CD4-positive, alpha-beta memory T cell (primary cell): ENCODE data around the gene CEP112. TPM values are rescaled to one million over a fixed set of nuclear protein-coding genes. Genes with fewer than 3 reads are reported as not detected.

Experiments
- CTCF ChIA-PET: fragments of 350-600 bp; sonication (Branson Sonifier 250); formaldehyde crosslinking; loops from one replicate; lab custom pipeline; 2021; ENCODE audit warnings: inconsistent platforms; ENCODE audit not compliant: partially characterized antibody; lab: Charles Lee
- POLR2A ChIA-PET: fragments of 350-600 bp; sonication (Branson Sonifier 250); formaldehyde crosslinking; loops from one replicate; lab custom pipeline; 2021; ENCODE audit not compliant: partially characterized antibody; lab: Charles Lee
- DNase-seq, 5 donors: peaks; one replicate each; pipeline versions ENCODE4 v3.0.0 to v3.0.0-alpha.2; 2020 to 2022; ENCODE audit warnings: mixed read lengths in 1 of 5
- H3K27ac ChIP-seq: one replicate; pipeline ENCODE4 v1.7.0; 2013; ENCODE audit warnings: low read depth, low read length
- H3K27me3 ChIP-seq: 2 replicates; pipeline ENCODE4 v1.7.0; 2013; ENCODE audit warnings: mild to moderate bottlenecking, low read length, moderate library complexity; ENCODE audit not compliant: insufficient read depth
- H3K36me3 ChIP-seq: 2 replicates; pipeline ENCODE4 v1.7.0; 2013; ENCODE audit warnings: mild to moderate bottlenecking, low read length, moderate library complexity; ENCODE audit not compliant: insufficient read depth
- H3K4me1 ChIP-seq: 2 replicates; pipeline ENCODE4 v1.7.0; 2013; ENCODE audit warnings: mild to moderate bottlenecking, low read length, moderate library complexity; ENCODE audit not compliant: insufficient read depth
- H3K4me3 ChIP-seq, 2 donors: one replicate each; pipeline ENCODE4 v1.7.0; 2013; ENCODE audit warnings: low read length in 2 of 2, mild to moderate bottlenecking in 1 of 2
- H3K9me3 ChIP-seq, 2 donors: one replicate each; pipeline ENCODE4 v1.7.0; 2013; ENCODE audit warnings: low read length in 2 of 2, control low read depth in 1 of 2; ENCODE audit not compliant: control insufficient read depth in 1 of 2
- H3K27ac Mint-ChIP-seq, 7 donors: one replicate each; pipeline ENCODE4 v1.8.0; 2020 to 2021; ENCODE audit warnings: mixed read lengths in 7 of 7, mild to moderate bottlenecking in 6 of 7, inconsistent platforms in 3 of 7, moderate library complexity in 3 of 7
- H3K27me3 Mint-ChIP-seq, 2 donors: one replicate each; pipeline ENCODE4 v1.8.0; 2020 to 2021; ENCODE audit warnings: mixed read lengths in 2 of 2
- H3K36me3 Mint-ChIP-seq, 2 donors: one replicate each; pipeline ENCODE4 v1.8.0; 2020 to 2021; ENCODE audit warnings: mixed read lengths in 2 of 2, inconsistent platforms in 1 of 2, mild to moderate bottlenecking in 1 of 2
- H3K4me1 Mint-ChIP-seq, 4 donors: one replicate each; pipeline ENCODE4 v1.8.0; 2020 to 2021; ENCODE audit warnings: mixed read lengths in 4 of 4, mild to moderate bottlenecking in 1 of 4
- H3K4me3 Mint-ChIP-seq, 8 donors: one replicate each; pipeline ENCODE4 v1.8.0; 2020 to 2021; ENCODE audit warnings: mixed read lengths in 8 of 8, mild to moderate bottlenecking in 7 of 8, moderate library complexity in 6 of 8, inconsistent platforms in 3 of 8
- H3K9me3 Mint-ChIP-seq, 8 donors: one replicate each; pipeline ENCODE4 v1.8.0; 2020 to 2021; ENCODE audit warnings: mixed read lengths in 8 of 8, mild to moderate bottlenecking in 5 of 8, inconsistent platforms in 3 of 8, moderate library complexity in 1 of 8
- intact Hi-C: fragments of 100-400 bp; cut with micrococcal nuclease; formaldehyde crosslinking; loops from one replicate; pipeline ENCODE4 v1.15.1; 2023
- polyA plus RNA-seq, 2 donors: library from polyadenylated mRNA; unstranded; fragments of 300-500 nt; fragmentation: Illumina TruSeq; gene quantifications; one replicate each; pipeline ENCODE4 v1.2.3, GENCODE V29; 2021
- total RNA-seq, 2 experiments: library from RNA; stranded (reverse); gene quantifications; one replicate each; pipeline ENCODE4 v1.2.3, GENCODE V29; 2021

The CEP112 gene
- total and polyA plus RNA-seq, 4 experiments from 2014 or later = 0.34 to 3.9 (median 1.4) TPM

- H3K27ac ChIP-seq = no peak overlapping the region
- no peaks in the 10 kb centered on the region for H3K27me3 Mint-ChIP-seq
- H3K27me3 ChIP-seq = no peaks in the 10 kb centered on the region
- no peaks in the 10 kb centered on the region for H3K9me3 ChIP-seq
- peaks cover 9% of the 10 kb centered on the region for H3K4me1 ChIP-seq
- H3K4me3 Mint-ChIP-seq = no peak overlapping the region
- peaks cover 0 to 4% (median 0%) of the 10 kb centered on the region in 8 donors for H3K9me3 Mint-ChIP-seq
- H3K4me1 Mint-ChIP-seq = peaks cover 0 to 10% (median 6%) of the 10 kb centered on the region in 4 donors
- H3K36me3 Mint-ChIP-seq = no peaks in the 10 kb centered on the region
- POLR2A ChIA-PET = no interaction called here
- CTCF ChIA-PET = no interaction called here
- no peak overlapping the region for H3K4me3 ChIP-seq
- no peak for DNase-seq
- no peak overlapping the region for H3K27ac Mint-ChIP-seq
- H3K36me3 ChIP-seq = no peaks in the 10 kb centered on the region
- intact Hi-C loops = no loop called here
Observed at GRCh38 chr17:65679165-65679845, 512.6 kb downstream of the CEP112 start.

GRCh38 chr17:65678546-65678945, 513.4 kb downstream of the CEP112 start:
- no peaks in the 10 kb centered on the region for H3K27me3 Mint-ChIP-seq
- H3K27ac Mint-ChIP-seq = peak overlapping the region in 2 of 7 donors; percentile 3 to 15
- H3K4me3 Mint-ChIP-seq = no peak overlapping the region
- peaks cover 9% of the 10 kb centered on the region for H3K4me1 ChIP-seq
- H3K9me3 ChIP-seq = no peaks in the 10 kb centered on the region
- no peak overlapping the region for H3K27ac ChIP-seq
- intact Hi-C loops = no loop called here
- ChIA-PET POLR2A (no interaction called here), CTCF (no interaction called here)
- H3K9me3 Mint-ChIP-seq = peaks cover 0 to 4% (median 0%) of the 10 kb centered on the region in 8 donors
- no peaks in the 10 kb centered on the region for H3K27me3 ChIP-seq
- no peaks in the 10 kb centered on the region for H3K36me3 Mint-ChIP-seq
- DNase-seq = no peak
- no peak overlapping the region for H3K4me3 ChIP-seq
- H3K36me3 ChIP-seq = no peaks in the 10 kb centered on the region
- peaks cover 0 to 10% (median 6%) of the 10 kb centered on the region in 4 donors for H3K4me1 Mint-ChIP-seq

DNA sequence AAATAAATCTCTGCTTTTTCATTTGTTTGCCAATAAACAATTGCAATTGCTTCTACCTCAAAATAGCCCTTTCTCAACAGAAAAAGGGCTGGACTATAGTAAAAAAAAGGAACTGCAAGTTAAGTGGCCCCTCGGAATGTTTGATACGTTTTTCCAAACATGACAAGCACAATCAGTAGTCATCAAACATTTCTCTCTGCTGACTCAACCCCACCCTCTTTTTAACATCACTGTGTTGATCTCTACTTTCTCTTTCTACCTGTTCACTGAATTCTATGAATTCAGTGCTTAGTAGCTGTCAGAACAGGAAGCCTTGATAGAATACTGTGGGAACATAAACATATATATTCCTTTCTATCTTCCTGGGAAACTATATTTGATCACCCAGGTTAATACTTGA, 514.0 kb downstream of the CEP112 start:
- Mint-ChIP-seq H3K36me3 (no peaks in the 10 kb centered on the region), H3K4me1 (peaks cover 0 to 10% (median 6%) of the 10 kb centered on the region in 4 donors), H3K4me3 (no peak overlapping the region), H3K27me3 (no peaks in the 10 kb centered on the region), H3K9me3 (peaks cover 0 to 4% (median 0%) of the 10 kb centered on the region in 8 donors), H3K27ac (no peak overlapping the region)
- DNase-seq = no peak
- no peaks in the 10 kb centered on the region for H3K36me3 ChIP-seq
- CTCF ChIA-PET = no interaction called here
- POLR2A ChIA-PET = no interaction called here
- no peaks in the 10 kb centered on the region for H3K9me3 ChIP-seq
- intact Hi-C loops = no loop called here
- H3K27ac ChIP-seq = no peak overlapping the region
- H3K4me1 ChIP-seq = peaks cover 9% of the 10 kb centered on the region
- no peaks in the 10 kb centered on the region for H3K27me3 ChIP-seq
- no peak overlapping the region for H3K4me3 ChIP-seq

GRCh38 chr17:65674246-65675045, 517.5 kb downstream of the CEP112 start:
- ChIA-PET CTCF (no interaction called here), POLR2A (no interaction called here)
- H3K36me3 ChIP-seq = no peaks in the 10 kb centered on the region
- peaks cover 0 to 10% (median 6%) of the 10 kb centered on the region in 4 donors for H3K4me1 Mint-ChIP-seq
- peaks cover 9% of the 10 kb centered on the region for H3K4me1 ChIP-seq
- no peaks in the 10 kb centered on the region for H3K27me3 ChIP-seq
- H3K9me3 Mint-ChIP-seq = no peaks in the 10 kb centered on the region
- no peaks in the 10 kb centered on the region for H3K36me3 Mint-ChIP-seq
- no peaks in the 10 kb centered on the region for H3K9me3 ChIP-seq
- no peak overlapping the region for H3K4me3 Mint-ChIP-seq
- DNase-seq = no peak
- H3K27ac ChIP-seq = no peak overlapping the region
- H3K27ac Mint-ChIP-seq = no peak overlapping the region
- intact Hi-C loops = no loop called here
- no peaks in the 10 kb centered on the region for H3K27me3 Mint-ChIP-seq
- H3K4me3 ChIP-seq = no peak overlapping the region

- H3K4me1 ChIP-seq = no peaks in the 10 kb centered on the region
- ChIA-PET POLR2A (no interaction called here), CTCF (no interaction called here)
Observed at GRCh38 chr17:65670667-65671371, 521.1 kb downstream of the CEP112 start.

GRCh38 chr17:65668211-65668610, 523.7 kb downstream of the CEP112 start:
- POLR2A ChIA-PET = no interaction called here
- intact Hi-C loops = no loop called here

More at GRCh38 chr17:65670667-65671371, 521.1 kb downstream of the CEP112 start:
- no peaks in the 10 kb centered on the region for H3K36me3 Mint-ChIP-seq
- H3K9me3 ChIP-seq = no peaks in the 10 kb centered on the region
- no peaks in the 10 kb centered on the region for H3K9me3 Mint-ChIP-seq
- H3K27ac ChIP-seq = no peak overlapping the region
- no peaks in the 10 kb centered on the region for H3K4me1 Mint-ChIP-seq
- no peaks in the 10 kb centered on the region for H3K36me3 ChIP-seq
- intact Hi-C loops = no loop called here
- H3K27ac Mint-ChIP-seq = no peak overlapping the region
- H3K4me3 ChIP-seq = no peak overlapping the region
- H3K27me3 Mint-ChIP-seq = peaks cover 2 to 3% of the 10 kb centered on the region in 2 donors
- DNase-seq = no peak
- H3K4me3 Mint-ChIP-seq = no peak overlapping the region
- no peaks in the 10 kb centered on the region for H3K27me3 ChIP-seq

GRCh38 chr17:65667656-65668055, 524.3 kb downstream of the CEP112 start:
- intact Hi-C loops = no loop called here
- H3K36me3 ChIP-seq = no peaks in the 10 kb centered on the region
- H3K27ac ChIP-seq = no peak overlapping the region
- Mint-ChIP-seq H3K4me3 (no peak overlapping the region), H3K36me3 (no peaks in the 10 kb centered on the region), H3K27ac (no peak overlapping the region), H3K27me3 (peaks cover 2 to 3% of the 10 kb centered on the region in 2 donors), H3K9me3 (no peaks in the 10 kb centered on the region), H3K4me1 (no peaks in the 10 kb centered on the region)
- DNase-seq = no peak
- H3K27me3 ChIP-seq = no peaks in the 10 kb centered on the region
- ChIA-PET POLR2A (no interaction called here), CTCF (interaction anchor here (0.7 kb wide), 1 partner anchor 330 kb away, joined by 3 read pairs; no protein-coding TSS in a partner anchor)
- H3K4me1 ChIP-seq = no peaks in the 10 kb centered on the region
- no peak overlapping the region for H3K4me3 ChIP-seq
- H3K9me3 ChIP-seq = no peaks in the 10 kb centered on the region

More at GRCh38 chr17:65668211-65668610, 523.7 kb downstream of the CEP112 start:
- Mint-ChIP-seq H3K4me3 (no peak overlapping the region), H3K27me3 (peaks cover 2 to 3% of the 10 kb centered on the region in 2 donors), H3K27ac (no peak overlapping the region), H3K36me3 (no peaks in the 10 kb centered on the region), H3K9me3 (no peaks in the 10 kb centered on the region), H3K4me1 (no peaks in the 10 kb centered on the region)
- H3K36me3 ChIP-seq = no peaks in the 10 kb centered on the region
- DNase-seq = no peak
- CTCF ChIA-PET = interaction anchor here (0.7 kb wide), 1 partner anchor 330 kb away, joined by 3 read pairs; no protein-coding TSS in a partner anchor
- no peak overlapping the region for H3K4me3 ChIP-seq
- H3K27ac ChIP-seq = no peak overlapping the region
- no peaks in the 10 kb centered on the region for H3K4me1 ChIP-seq
- H3K27me3 ChIP-seq = no peaks in the 10 kb centered on the region
- no peaks in the 10 kb centered on the region for H3K9me3 ChIP-seq
